Measurements from ENCODE around the gene SLC26A3. TPM values are rescaled to one million over a fixed set of nuclear protein-coding genes. Genes with fewer than 3 reads are reported as not detected.
A peak's percentile ranks its signal among the peaks of the same experiment; 100 is the strongest.

SLC26A3 gene
- total and polyA plus RNA-seq, 4 donors, result under 0.01 to 0.49 (median 0.14) TPM

- TF ChIP-seq REST (IDR thresholded peaks at IDR 0.05), result no peak
- TF ChIP-seq RAD21 (IDR thresholded peaks at IDR 0.05), result no peak
Observed at GRCh38 chr7:107809179-107809578, 6.2 kb upstream of the SLC26A3 start (continued).

- Histone ChIP-seq H3K27me3 (ENCODE audit: control insufficient read depth in 4 of 4, insufficient read depth in 4 of 4, low read length in 3 of 4) (no peaks in the 10 kb centered on the region), H3K4me1 (ENCODE audit: control insufficient read depth in 4 of 4, insufficient read depth in 4 of 4, low read length in 3 of 4) (peaks cover 0 to 9% (median 4%) of the 10 kb centered on the region in 4 donors), H3K9ac (ENCODE audit: low read depth in 1 of 2, low read length in 2 of 2) (no peak overlapping the region), H3K27ac (ENCODE audit: low read depth in 1 of 2, low read length in 2 of 2) (no peak overlapping the region), H3K36me3 (ENCODE audit: control insufficient read depth in 4 of 4, insufficient read depth in 3 of 4, low read depth in 1 of 4, low read length in 3 of 4) (no peaks in the 10 kb centered on the region), H3K9me3 (ENCODE audit: control insufficient read depth in 4 of 4, low read length in 3 of 4) (no peaks in the 10 kb centered on the region), H3K4me3 (ENCODE audit: low read depth in 1 of 3, low read length in 3 of 3) (no peak overlapping the region)
- no peak for DNase-seq (ENCODE audit: low spot score)
- 41% methylated on average over 6 of the region's 6 CpGs for WGBS
- TF ChIP-seq NR2F2 (IDR thresholded peaks at IDR 0.05) (no peak), HNF4A (conservative IDR thresholded peaks at IDR 0.05) (peak; percentile 51 to 59), TAF1 (conservative IDR thresholded peaks at IDR 0.05) (no peak), RXRA (IDR thresholded peaks at IDR 0.05) (peak in 1 of 2 donors; percentile 45), CTCF (IDR thresholded peaks at IDR 0.05; ENCODE audit: low read depth, low read length, missing input control) (no peak), SP1 (IDR thresholded peaks at IDR 0.05) (no peak), YY1 (IDR thresholded peaks at IDR 0.05) (no peak), MAX (IDR thresholded peaks at IDR 0.05) (no peak), JUND (IDR thresholded peaks at IDR 0.05) (peak in 1 of 2 donors; percentile 30), FOXA1 (IDR thresholded peaks at IDR 0.05) (no peak), ZBTB33 (IDR thresholded peaks at IDR 0.05) (no peak), REST (IDR thresholded peaks at IDR 0.05) (peak; percentile 23), FOXA2 (IDR thresholded peaks at IDR 0.05) (peak; percentile 14), GABPA (IDR thresholded peaks at IDR 0.05 in 1 of 2, conservative IDR thresholded peaks at IDR 0.05 in 1 of 2) (no peak), HNF4G (IDR thresholded peaks at IDR 0.05) (no peak), ATF3 (IDR thresholded peaks at IDR 0.05) (no peak), RAD21 (IDR thresholded peaks at IDR 0.05) (peak; percentile 11), EGR1 (IDR thresholded peaks at IDR 0.05; ENCODE audit: low read depth in 2 of 2) (no peak)
Observed at GRCh38 chr7:107799647-107800264, 3.3 kb downstream of the SLC26A3 start.
